ENCODE data around the gene GMPR2. TPM values are rescaled to one million over a fixed set of nuclear protein-coding genes. Genes with fewer than 3 reads are reported as not detected.

Gene GMPR2
- total RNA-seq, 1 donor: 86.5 TPM

- H4K20me1 ChIP-seq (ENCODE audit: insufficient read depth, low read length): peaks cover 10% of the 10 kb centered on the region
- H3K27me3 ChIP-seq (ENCODE audit: insufficient read depth, low read length): no peaks in the 10 kb centered on the region
- H3K9me3 ChIP-seq (ENCODE audit: low read depth, low read length): no peaks in the 10 kb centered on the region
- no peak overlapping the region for H3K4me3 ChIP-seq (ENCODE audit: insufficient read depth, low read length)
- no peak for TF ChIP-seq CTCF (IDR thresholded peaks at IDR 0.05; ENCODE audit: extremely low read depth, low read depth, low read length)
- no peak for DNase-seq (ENCODE audit: insufficient read length, low spot score, missing footprints)
- no peak overlapping the region for H3K27ac ChIP-seq (ENCODE audit: low read depth, low read length)
- H3K4me1 ChIP-seq (ENCODE audit: insufficient read depth, low read length): peaks cover 49% of the 10 kb centered on the region
- peaks cover 75% of the 10 kb centered on the region for H3K79me2 ChIP-seq (ENCODE audit: insufficient read depth, low read length)
- no peak overlapping the region for H3K4me2 ChIP-seq (ENCODE audit: insufficient read depth, low read length)
- peaks cover 61% of the 10 kb centered on the region for H3K36me3 ChIP-seq (ENCODE audit: insufficient read depth, low read length)
- H2AFZ ChIP-seq (ENCODE audit: low read length): no peak overlapping the region
Observed at GRCh38 chr14:24236689-24237462, 4.1 kb downstream of the GMPR2 start.

GRCh38 chr14:24237463-24237955 lies 4.8 kb downstream of the GMPR2 start:
- peaks cover 73% of the 10 kb centered on the region for H3K79me2 ChIP-seq (ENCODE audit: insufficient read depth, low read length)
- H3K9me3 ChIP-seq (ENCODE audit: low read depth, low read length): no peaks in the 10 kb centered on the region
- H3K4me2 ChIP-seq (ENCODE audit: insufficient read depth, low read length): no peak overlapping the region
- H3K27ac ChIP-seq (ENCODE audit: low read depth, low read length): peak overlapping the region; percentile 7
- no peak overlapping the region for H2AFZ ChIP-seq (ENCODE audit: low read length)
- H3K27me3 ChIP-seq (ENCODE audit: insufficient read depth, low read length): no peaks in the 10 kb centered on the region
- peaks cover 12% of the 10 kb centered on the region for H4K20me1 ChIP-seq (ENCODE audit: insufficient read depth, low read length)
- no peak overlapping the region for H3K4me3 ChIP-seq (ENCODE audit: insufficient read depth, low read length)
- H3K4me1 ChIP-seq (ENCODE audit: insufficient read depth, low read length): peaks cover 51% of the 10 kb centered on the region
- H3K36me3 ChIP-seq (ENCODE audit: insufficient read depth, low read length): peaks cover 61% of the 10 kb centered on the region
- no peak for DNase-seq (ENCODE audit: insufficient read length, low spot score, missing footprints)
- no peak for TF ChIP-seq CTCF (IDR thresholded peaks at IDR 0.05; ENCODE audit: extremely low read depth, low read depth, low read length)

- H3K9me3 ChIP-seq (ENCODE audit: low read depth, low read length): no peaks in the 10 kb centered on the region
- no peak overlapping the region for H2AFZ ChIP-seq (ENCODE audit: low read length)
- peak overlapping the region; percentile 7 for H3K27ac ChIP-seq (ENCODE audit: low read depth, low read length)
- H3K27me3 ChIP-seq (ENCODE audit: insufficient read depth, low read length): no peaks in the 10 kb centered on the region
- no peak overlapping the region for H3K4me3 ChIP-seq (ENCODE audit: insufficient read depth, low read length)
- DNase-seq (ENCODE audit: insufficient read length, low spot score, missing footprints): peak; percentile 61
- H3K4me1 ChIP-seq (ENCODE audit: insufficient read depth, low read length): peaks cover 47% of the 10 kb centered on the region
- no peak for TF ChIP-seq CTCF (IDR thresholded peaks at IDR 0.05; ENCODE audit: extremely low read depth, low read depth, low read length)
- no peak overlapping the region for H3K4me2 ChIP-seq (ENCODE audit: insufficient read depth, low read length)
- H4K20me1 ChIP-seq (ENCODE audit: insufficient read depth, low read length): peaks cover 12% of the 10 kb centered on the region
- H3K79me2 ChIP-seq (ENCODE audit: insufficient read depth, low read length): peaks cover 69% of the 10 kb centered on the region
- peaks cover 61% of the 10 kb centered on the region for H3K36me3 ChIP-seq (ENCODE audit: insufficient read depth, low read length)
Observed at GRCh38 chr14:24238123-24238522, 5.4 kb downstream of the GMPR2 start.

GRCh38 chr14:24238527-24239037 lies 5.9 kb downstream of the GMPR2 start:
- peaks cover 42% of the 10 kb centered on the region for H3K4me1 ChIP-seq (ENCODE audit: insufficient read depth, low read length)
- H3K27ac ChIP-seq (ENCODE audit: low read depth, low read length): no peak overlapping the region
- H3K4me3 ChIP-seq (ENCODE audit: insufficient read depth, low read length): no peak overlapping the region
- H3K36me3 ChIP-seq (ENCODE audit: insufficient read depth, low read length): peaks cover 61% of the 10 kb centered on the region
- H3K79me2 ChIP-seq (ENCODE audit: insufficient read depth, low read length): peaks cover 64% of the 10 kb centered on the region
- peaks cover 12% of the 10 kb centered on the region for H4K20me1 ChIP-seq (ENCODE audit: insufficient read depth, low read length)
- no peak for TF ChIP-seq CTCF (IDR thresholded peaks at IDR 0.05; ENCODE audit: extremely low read depth, low read depth, low read length)
- DNase-seq (ENCODE audit: insufficient read length, low spot score, missing footprints): no peak
- H3K9me3 ChIP-seq (ENCODE audit: low read depth, low read length): no peaks in the 10 kb centered on the region
- no peak overlapping the region for H2AFZ ChIP-seq (ENCODE audit: low read length)
- no peaks in the 10 kb centered on the region for H3K27me3 ChIP-seq (ENCODE audit: insufficient read depth, low read length)
- no peak overlapping the region for H3K4me2 ChIP-seq (ENCODE audit: insufficient read depth, low read length)

All from osteoblast (primary cell).